ENCODE data around the gene GALNT4.

Gene GALNT4

GRCh38 chr12:89493670-89494302 lies 30.8 kb downstream of the GALNT4 start:
- DNase-seq (ENCODE audit: low read depth): no peak

- no peak for DNase-seq (ENCODE audit: low read depth)
These were observed 31.7 kb downstream of the GALNT4 start for GRCh38 chr12:89492883-89493282.

GRCh38 chr12:89490922-89491321 lies 33.7 kb downstream of the GALNT4 start:
- no peak for DNase-seq (ENCODE audit: low read depth)

- no peak for DNase-seq (ENCODE audit: low read depth)
These were observed 38.3 kb downstream of the GALNT4 start for GRCh38 chr12:89486264-89486663.

GRCh38 chr12:89484470-89484869 lies 40.1 kb downstream of the GALNT4 start:
- no peak for DNase-seq (ENCODE audit: low read depth)

GRCh38 chr12:89481213-89481914 lies 43.2 kb downstream of the GALNT4 start:
- DNase-seq (ENCODE audit: low read depth): no peak

- DNase-seq (ENCODE audit: low read depth): no peak
These were observed 44.6 kb downstream of the GALNT4 start for GRCh38 chr12:89479982-89480381.

GRCh38 chr12:89477633-89478279 lies 46.8 kb downstream of the GALNT4 start:
- DNase-seq (ENCODE audit: low read depth): no peak

- DNase-seq (ENCODE audit: low read depth): no peak
These were observed 47.5 kb downstream of the GALNT4 start for GRCh38 chr12:89476904-89477595.

GRCh38 chr12:89476232-89476631 lies 48.4 kb downstream of the GALNT4 start:
- DNase-seq (ENCODE audit: low read depth): no peak

GRCh38 chr12:89475203-89475990 lies 49.2 kb downstream of the GALNT4 start:
- no peak for DNase-seq (ENCODE audit: low read depth)

- DNase-seq (ENCODE audit: low read depth): no peak
These were observed 50.0 kb downstream of the GALNT4 start for GRCh38 chr12:89474615-89475014.

Measured in stimulated activated CD8-positive, alpha-beta memory T cell treated with anti-CD3 and anti-CD28 coated beads, Interleukin-15, amount 100 ng/mL, for 1 hour (primary cell).